HG03280 (cell line): ENCODE results near the gene STEAP3.

Experiments used
- ATAC-seq: cut with Tn5 transposase; IDR thresholded peaks from one replicate; pipeline ENCODE4 v1.9.1; 2021; ENCODE audit warnings: mild to moderate bottlenecking, moderate library complexity; ENCODE audit not compliant: unreplicated experiment

STEAP3 gene

DNA sequence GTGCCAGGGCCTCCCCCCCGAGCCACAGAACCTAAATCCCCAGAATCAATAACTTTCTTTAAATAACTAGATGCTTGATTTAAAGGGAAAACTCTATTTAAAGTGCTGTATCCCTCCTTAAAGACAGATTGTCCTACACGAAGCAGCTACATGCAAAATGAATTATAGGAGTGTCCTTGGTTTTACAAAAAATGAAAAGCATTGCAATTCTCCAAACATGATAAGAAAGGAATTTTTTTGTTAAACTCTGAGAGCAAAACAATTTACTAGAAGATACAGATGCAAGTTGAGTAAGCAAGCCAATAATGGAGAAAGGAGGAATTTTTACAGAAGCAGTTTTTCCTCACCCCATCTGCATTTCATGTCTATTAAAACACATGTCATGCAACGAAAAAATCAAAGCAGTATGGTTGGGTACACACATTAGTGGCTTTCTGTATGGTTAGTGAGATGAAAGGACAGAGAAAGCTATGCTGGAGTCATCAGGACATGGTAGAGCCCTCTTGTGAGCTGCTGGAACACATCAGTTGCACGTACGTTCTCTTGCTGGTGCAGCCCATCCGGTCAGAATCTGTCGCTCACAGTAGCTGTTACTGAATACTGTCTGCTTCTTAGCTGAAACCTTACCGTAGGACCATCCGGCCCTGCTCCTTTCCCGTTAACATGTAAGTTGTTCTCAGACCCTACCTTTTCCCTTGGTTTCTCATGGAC, 25.9 kb upstream of the STEAP3 start:
- ATAC-seq = no peak

- no peak for ATAC-seq
Measured at GRCh38 chr2:119198240-119198840, 25.3 kb upstream of the STEAP3 start.

- ATAC-seq = no peak
Measured at GRCh38 chr2:119201815-119202214, 21.8 kb upstream of the STEAP3 start.

DNA sequence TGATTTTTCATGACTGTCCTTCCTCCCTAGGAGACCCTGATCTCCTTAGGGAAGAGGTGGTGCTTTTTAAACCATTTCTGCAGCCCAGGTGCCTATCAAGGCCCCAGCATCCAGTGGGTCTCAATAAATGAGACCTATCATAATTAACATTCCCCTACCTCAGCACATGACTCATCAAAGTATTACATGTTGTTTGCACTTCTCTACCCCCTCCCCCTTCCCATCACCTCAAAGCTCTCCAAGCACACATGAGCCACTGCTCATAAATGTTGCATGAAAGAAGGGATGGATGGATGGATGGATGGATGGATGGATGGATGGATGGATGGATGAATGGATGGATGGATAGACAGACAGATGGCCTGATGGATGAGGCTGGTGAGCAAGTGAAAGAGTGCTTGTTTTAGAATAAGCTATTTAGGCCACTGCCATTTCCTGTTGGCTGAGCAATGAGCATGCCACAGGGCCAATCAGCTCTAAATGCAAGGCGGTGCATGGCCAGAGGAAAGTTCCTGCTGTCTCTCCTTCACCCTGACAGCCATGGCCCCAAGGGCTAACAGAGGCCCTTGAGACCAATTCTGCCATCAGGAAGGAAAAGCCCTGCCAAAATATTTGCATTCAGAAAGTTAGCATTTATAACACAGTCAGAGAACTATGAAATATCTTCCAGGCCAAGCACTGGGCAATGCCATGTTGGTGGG, 20.9 kb upstream of the STEAP3 start:
- no peak for ATAC-seq

DNA sequence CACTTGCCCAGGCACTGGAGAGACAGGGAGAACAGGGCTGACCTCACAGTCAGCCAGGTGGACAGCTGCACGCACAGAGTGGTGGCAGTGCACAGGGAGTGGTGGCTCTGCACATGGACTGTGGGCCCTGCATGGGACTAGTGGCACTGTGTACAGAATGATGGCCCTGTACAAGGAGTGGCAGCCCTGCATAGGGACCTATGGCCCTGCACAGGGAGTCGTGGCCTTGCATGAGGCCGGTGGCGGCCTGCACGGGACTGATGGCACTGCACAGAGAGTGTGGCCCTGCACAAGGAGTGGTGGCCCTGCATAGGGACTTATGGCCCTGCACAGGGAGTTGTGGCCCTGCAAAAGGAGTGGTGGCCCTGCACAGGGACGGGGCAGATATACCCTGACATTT, 19.1 kb upstream of the STEAP3 start:
- no peak for ATAC-seq

- ATAC-seq = no peak
Measured at GRCh38 chr2:119205001-119205706, 18.5 kb upstream of the STEAP3 start.

- ATAC-seq = no peak
Measured at GRCh38 chr2:119206201-119206600, 17.4 kb upstream of the STEAP3 start.

- no peak for ATAC-seq
Measured at GRCh38 chr2:119207447-119207846, 16.2 kb upstream of the STEAP3 start.

- no peak for ATAC-seq
Measured at GRCh38 chr2:119208791-119209203, 14.8 kb upstream of the STEAP3 start.

- ATAC-seq = no peak
Measured at GRCh38 chr2:119212139-119212800, 11.4 kb upstream of the STEAP3 start.

DNA sequence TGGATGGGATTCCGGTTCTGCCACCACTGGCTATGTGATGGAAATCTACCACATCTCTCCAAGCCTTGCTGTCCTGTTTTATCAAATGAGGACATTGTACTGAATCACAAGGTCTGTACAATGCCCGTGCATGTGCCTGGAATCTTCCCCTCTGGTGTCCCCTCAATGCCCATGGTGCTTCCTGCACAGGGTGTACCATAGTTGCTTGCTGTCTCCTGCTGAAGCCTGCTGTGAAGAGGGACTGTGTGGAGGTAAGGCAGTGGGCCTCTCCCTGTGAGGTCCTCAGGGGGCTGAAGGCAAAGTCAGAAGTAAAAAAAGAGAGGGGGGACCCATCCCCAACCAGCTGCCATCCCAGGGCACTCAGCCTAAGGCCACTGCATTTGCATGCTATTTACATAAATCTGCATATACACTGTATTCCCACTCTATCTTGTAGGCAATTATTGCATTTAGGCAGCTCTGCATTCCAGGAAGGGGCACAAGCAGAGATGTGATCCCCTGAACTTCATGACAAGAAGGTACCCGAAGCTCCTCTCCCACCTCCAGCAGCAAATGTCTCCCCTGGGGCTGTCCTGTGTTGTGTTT, 9.1 kb upstream of the STEAP3 start:
- no peak for ATAC-seq

DNA sequence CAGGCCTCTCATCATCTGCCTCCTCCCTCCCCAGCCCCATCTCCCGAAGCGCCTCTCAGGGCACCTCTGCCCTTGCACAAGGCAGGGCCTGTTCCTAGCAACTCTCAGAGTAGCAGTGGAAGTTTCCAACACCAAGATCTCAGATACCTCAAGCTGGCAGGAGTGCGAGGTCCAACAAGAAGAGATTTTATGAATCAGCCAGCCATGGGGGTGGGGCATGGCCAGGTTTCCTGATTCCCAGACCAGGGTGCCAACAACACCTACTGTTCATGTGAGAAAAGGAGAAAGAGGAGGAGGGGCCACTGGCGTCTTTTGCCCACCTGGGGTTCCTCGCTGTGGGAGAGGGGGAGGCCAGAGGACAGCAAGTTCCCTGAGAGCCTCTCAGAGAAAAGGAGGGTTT, 6.6 kb upstream of the STEAP3 start:
- no peak for ATAC-seq

DNA sequence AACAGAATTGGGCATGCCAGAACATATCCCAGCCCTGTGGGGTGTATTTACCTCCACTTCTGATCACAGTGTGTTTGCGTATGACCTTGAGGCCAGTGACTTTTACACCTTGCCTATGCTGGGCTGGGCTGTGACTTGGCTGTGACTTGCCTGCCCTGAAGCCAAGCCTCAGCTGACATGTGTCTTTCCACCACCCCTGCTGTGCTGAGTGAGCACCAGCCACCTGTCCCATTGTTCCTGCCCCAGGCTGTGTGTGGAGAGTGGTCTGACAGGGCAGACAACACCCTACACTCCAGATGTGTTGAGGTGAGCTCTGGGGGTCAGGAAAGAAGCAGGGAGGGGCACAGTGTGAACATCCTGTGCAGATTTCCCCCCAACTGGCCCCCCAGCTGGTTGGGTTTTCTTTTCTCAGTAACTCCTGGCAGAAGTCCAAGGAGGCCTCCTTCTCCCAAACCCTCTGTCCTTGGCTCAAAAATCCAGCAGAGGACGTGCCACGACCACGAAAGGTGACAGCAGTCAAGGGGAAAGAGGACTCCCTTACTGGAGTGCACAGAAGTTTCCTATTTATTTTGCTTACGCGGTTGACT, 5.1 kb upstream of the STEAP3 start:
- ATAC-seq = no peak

DNA sequence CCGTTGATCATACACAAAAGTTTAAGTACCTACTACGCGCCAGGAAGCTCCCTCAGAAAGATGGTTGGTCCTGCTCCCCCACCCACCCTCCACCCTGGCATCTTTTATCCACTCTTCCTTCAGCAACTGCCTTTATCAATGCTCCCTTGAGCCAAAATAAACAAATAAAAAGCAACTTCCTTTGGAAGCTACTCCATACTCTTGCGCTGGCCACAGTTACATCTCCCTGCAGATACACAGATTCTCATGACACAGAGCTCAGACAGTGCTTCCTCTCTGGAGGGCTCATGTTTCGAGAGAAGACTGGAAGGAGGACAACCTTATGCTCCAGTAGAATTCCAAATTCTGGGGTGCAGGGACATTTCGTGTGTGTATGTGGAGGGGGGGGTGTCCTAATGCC, 3.8 kb upstream of the STEAP3 start:
- ATAC-seq = no peak

- ATAC-seq = no peak
Measured at GRCh38 chr2:119220720-119221301, 2.8 kb upstream of the STEAP3 start.

GRCh38 chr2:119221609-119222008, 2.0 kb upstream of the STEAP3 start:
- ATAC-seq = no peak

GRCh38 chr2:119222213-119222612, 1.4 kb upstream of the STEAP3 start:
- no peak for ATAC-seq

DNA sequence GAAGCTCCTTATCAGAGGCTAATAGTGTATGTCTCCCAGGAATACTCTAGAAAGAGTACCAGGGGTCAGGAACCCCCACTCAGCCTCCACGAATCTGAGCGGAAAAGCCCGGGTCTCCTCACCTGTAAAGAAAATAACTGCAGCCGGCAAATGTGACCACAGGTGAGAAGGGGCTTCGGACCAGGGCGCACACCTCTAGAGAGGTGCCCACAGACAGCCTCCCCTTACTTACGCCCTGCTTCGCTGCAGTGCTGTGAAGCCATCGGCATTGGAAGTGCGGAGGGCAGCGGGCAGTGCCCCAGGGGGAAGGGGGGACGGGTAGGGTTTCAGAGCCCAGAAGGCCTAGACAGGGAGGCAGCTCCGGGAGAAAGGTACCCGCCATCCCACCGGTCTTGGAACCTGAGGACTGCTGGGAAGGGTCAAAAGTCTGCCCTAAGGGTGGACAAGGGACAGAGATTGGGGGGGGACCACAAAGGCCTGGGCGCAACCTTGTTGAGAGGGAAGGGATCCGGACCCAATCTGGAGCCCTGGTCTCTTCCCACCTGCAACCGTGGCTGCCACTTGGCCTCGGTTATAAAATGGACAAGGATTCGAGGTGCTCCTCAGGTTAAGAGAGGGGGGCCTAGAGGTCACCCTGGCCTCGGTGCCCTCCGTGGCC, 642 bp upstream of the STEAP3 start:
- ATAC-seq = no peak

GRCh38 chr2:119224391-119225104, 914 bp downstream of the STEAP3 start:
- no peak for ATAC-seq
